WERI-Rb-1 (cell line): ENCODE results near the gene ANKRD40.

Experiments used
- DNase-seq: peaks from one replicate; pipeline ENCODE4 v3.0.0-alpha.2; 2020
- H3K27ac ChIP-seq: fragments of 250-450 bp; sonication (Bioruptor Pico); 2 replicates; pipeline ENCODE4 v1.5.1; 2020; ENCODE audit warnings: mild to moderate bottlenecking, moderate library complexity
- H3K27me3 ChIP-seq: fragments of 250-450 bp; sonication (Bioruptor Pico); 2 replicates; pipeline ENCODE4 v1.5.1; 2021; ENCODE audit warnings: mild to moderate bottlenecking, low read depth, moderate library complexity; ENCODE audit not compliant: insufficient read depth, severe bottlenecking
- H3K36me3 ChIP-seq: fragments of 250-450 bp; sonication (Bioruptor Pico); 2 replicates; pipeline ENCODE4 v1.5.1; 2020; ENCODE audit warnings: mild to moderate bottlenecking, moderate library complexity
- H3K4me3 ChIP-seq: 2 replicates; pipeline ENCODE4 v1.5.1; 2011; ENCODE audit warnings: low read depth, mild to moderate bottlenecking, control low read depth, low read length
- H3K9me3 ChIP-seq: fragments of 250-450 bp; sonication (Bioruptor Pico); 2 replicates; pipeline ENCODE4 v1.5.1; 2021; ENCODE audit warnings: mild to moderate bottlenecking, moderate library complexity; ENCODE audit not compliant: severe bottlenecking
- CTCF ChIP-seq: IDR thresholded peaks from 2 replicates; pipeline ENCODE4 v1.5.1; 2011; ENCODE audit warnings: low read depth, mild to moderate bottlenecking, control low read depth, inconsistent platforms, low read length

ANKRD40 gene

DNA sequence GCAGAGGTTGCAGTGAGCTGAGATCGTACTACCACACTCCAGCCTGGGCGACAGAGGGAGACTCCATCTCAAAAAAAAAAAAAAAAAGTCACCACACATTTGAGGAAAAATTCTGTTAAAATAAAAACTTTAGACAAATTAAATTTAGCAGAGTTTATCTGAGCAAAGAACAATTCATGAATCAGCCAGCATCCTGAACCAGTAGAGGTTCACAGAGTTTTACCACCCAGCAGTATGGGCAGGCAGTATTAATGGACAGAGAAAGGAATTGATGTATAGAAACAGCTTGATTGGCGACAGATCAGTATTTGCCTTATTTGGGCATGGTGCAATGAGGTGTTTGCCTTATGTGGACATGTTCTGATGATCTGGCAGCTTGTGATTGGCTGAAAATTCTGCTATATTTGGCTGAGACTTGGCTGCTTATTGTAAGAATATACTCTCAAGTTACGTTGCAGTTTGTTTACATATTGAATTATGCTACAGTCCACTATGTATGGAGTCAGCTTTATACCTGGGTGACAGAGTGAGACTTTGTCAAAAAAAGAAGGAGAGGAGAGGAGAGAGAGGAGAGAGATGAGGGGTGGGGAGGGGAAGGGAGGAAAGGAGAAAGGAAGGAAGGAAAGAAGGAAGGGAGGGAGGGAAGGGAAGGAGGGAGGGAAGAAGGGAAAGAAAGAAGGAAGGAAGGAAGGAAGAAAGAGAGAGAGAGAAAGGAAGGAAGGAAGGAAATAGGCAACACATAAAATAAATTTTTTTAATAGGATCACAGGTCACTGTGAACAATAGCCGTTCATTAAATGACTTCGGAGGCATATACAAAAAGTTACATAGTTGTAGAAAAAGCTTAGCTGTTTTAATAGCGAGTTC is 58.4 kb downstream of the ANKRD40 start:
- no peak overlapping the region for H3K4me3 ChIP-seq
- no peaks in the 10 kb centered on the region for H3K27me3 ChIP-seq
- DNase-seq: no peak
- no peak overlapping the region for H3K27ac ChIP-seq
- TF ChIP-seq CTCF: no peak
- peaks cover 11% of the 10 kb centered on the region for H3K9me3 ChIP-seq
- no peaks in the 10 kb centered on the region for H3K36me3 ChIP-seq

GRCh38 chr17:50647187-50647586 is 60.5 kb downstream of the ANKRD40 start:
- DNase-seq: peak; percentile 76
- Histone ChIP-seq H3K9me3 (peaks cover 5% of the 10 kb centered on the region), H3K27ac (peak overlapping the region; percentile 56), H3K4me3 (no peak overlapping the region), H3K36me3 (no peaks in the 10 kb centered on the region), H3K27me3 (no peaks in the 10 kb centered on the region)
- TF ChIP-seq CTCF: no peak

GRCh38 chr17:50645748-50646682 is 61.7 kb downstream of the ANKRD40 start:
- peaks cover 5% of the 10 kb centered on the region for H3K9me3 ChIP-seq
- H3K4me3 ChIP-seq: no peak overlapping the region
- H3K36me3 ChIP-seq: no peaks in the 10 kb centered on the region
- no peak for DNase-seq
- no peaks in the 10 kb centered on the region for H3K27me3 ChIP-seq
- TF ChIP-seq CTCF: no peak
- H3K27ac ChIP-seq: peak overlapping the region; percentile 56
